Mononuclear cell (primary cell): ENCODE measurements around the gene CCDC190. TPM values are rescaled to one million over a fixed set of nuclear protein-coding genes. Genes with fewer than 3 reads are reported as not detected.
"Not testable (repeated sequence)": the region's sequence is repeated elsewhere in the genome, so short reads cannot be mapped to it uniquely, and the experiment has no call there.

Experiments
- H3K27me3 ChIP-seq: 2 replicates; pipeline ENCODE4 v1.6.0; 2011; ENCODE audit warnings: low read length, control low read depth; ENCODE audit not compliant: insufficient read depth
- H3K4me1 ChIP-seq: 2 replicates; pipeline ENCODE4 v1.5.1; 2011; ENCODE audit warnings: mild to moderate bottlenecking, low read length, control low read depth; ENCODE audit not compliant: insufficient read depth
- H3K4me3 ChIP-seq: 2 replicates; pipeline ENCODE4 v1.5.1; 2011; ENCODE audit warnings: mild to moderate bottlenecking, low read length, moderate library complexity
- H3K9me3 ChIP-seq: 2 replicates; pipeline ENCODE4 v1.5.1; 2011; ENCODE audit warnings: low read depth, mild to moderate bottlenecking, control low read depth, low read length
- total RNA-seq: library from RNA; depleted of rRNA; stranded (reverse); fragments of >200 nt; gene quantifications from one replicate; pipeline ENCODE4 v1.2.3, GENCODE V29; 2012

The CCDC190 gene
- total RNA-seq, 1 donor: not detected

DNA sequence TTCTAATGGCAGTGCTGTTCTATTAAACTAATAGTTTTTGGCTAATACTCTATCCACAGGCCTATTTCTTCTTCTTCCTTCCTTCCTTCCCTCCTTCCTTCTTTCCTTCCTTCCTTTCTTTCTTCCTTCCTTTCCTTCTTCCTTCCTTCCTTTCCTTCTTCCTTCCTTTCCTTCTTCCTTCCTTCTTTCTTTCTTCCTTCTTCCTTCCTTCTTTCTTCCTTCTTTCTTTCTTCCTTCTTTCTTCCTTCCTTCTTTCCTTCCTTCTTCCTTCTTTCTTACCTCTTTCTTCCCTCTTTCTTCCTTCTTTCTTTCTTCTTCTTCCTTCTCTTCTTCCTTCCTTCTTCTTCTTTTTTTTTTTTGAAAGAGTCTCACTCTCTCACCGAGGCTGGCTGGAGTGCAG is 31.7 kb downstream of the CCDC190 start:
- Histone ChIP-seq H3K4me1 (no peaks in the 10 kb centered on the region), H3K9me3 (no peaks in the 10 kb centered on the region), H3K27me3 (peaks cover 10% of the 10 kb centered on the region), H3K4me3 (no peak overlapping the region)

DNA sequence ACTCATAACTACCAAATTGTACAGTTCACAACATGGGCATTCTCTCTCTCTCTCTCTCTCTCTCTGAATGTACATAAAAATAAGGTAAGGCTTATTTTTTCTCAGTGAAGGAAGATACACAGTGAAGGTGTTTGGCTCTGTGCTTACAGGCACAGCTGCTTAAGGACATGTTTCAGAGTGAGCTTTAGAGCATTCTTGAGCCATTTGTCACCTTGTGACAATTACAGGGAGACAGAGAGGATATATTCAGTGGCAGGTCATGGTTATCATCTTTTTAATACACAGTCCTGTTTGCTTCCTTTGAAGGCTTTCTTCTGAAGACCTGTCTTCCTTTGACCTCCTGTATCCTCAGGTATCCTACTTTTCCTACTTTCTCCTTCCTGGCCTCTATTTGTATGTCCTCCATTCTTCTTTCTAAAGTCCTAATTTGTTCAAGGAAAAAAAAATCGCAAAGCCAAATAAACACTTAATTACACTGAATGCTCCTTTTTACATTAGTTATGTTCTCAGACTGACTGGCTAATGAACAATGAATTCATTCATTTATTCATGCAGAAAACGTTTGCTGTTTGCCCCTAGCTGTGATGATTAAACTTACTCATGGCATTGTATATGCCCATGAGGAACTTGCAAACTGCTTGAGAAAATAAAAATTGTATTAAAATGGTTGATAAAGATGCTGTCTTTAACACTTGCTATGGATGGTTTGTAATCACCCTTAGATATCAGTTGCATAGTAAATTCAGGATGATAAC is 37.0 kb downstream of the CCDC190 start:
- Histone ChIP-seq H3K27me3 (peaks cover 39% of the 10 kb centered on the region), H3K9me3 (no peaks in the 10 kb centered on the region), H3K4me1 (peaks cover 9% of the 10 kb centered on the region), H3K4me3 (no peak overlapping the region)

DNA sequence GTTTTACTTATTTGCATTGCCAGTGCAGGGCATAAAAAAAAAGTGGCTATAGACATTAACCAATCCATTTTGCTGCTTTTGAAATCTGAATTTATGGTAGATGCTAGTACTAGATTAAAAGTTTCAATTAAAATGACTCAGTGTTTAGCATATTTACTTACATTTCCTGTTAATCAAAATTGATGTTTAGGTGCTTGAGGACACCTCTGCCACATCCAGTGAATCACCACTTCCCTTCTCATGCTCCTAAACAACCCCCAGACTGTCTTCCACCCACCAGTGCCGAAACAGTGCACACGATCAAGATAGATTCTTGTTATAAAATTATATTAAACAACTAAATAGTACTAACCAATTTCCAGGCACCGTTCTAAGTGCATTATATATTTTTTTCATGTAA is 37.7 kb downstream of the CCDC190 start:
- H3K9me3 ChIP-seq: no peaks in the 10 kb centered on the region
- peaks cover 9% of the 10 kb centered on the region for H3K4me1 ChIP-seq
- H3K4me3 ChIP-seq: no peak overlapping the region
- peaks cover 35% of the 10 kb centered on the region for H3K27me3 ChIP-seq

DNA sequence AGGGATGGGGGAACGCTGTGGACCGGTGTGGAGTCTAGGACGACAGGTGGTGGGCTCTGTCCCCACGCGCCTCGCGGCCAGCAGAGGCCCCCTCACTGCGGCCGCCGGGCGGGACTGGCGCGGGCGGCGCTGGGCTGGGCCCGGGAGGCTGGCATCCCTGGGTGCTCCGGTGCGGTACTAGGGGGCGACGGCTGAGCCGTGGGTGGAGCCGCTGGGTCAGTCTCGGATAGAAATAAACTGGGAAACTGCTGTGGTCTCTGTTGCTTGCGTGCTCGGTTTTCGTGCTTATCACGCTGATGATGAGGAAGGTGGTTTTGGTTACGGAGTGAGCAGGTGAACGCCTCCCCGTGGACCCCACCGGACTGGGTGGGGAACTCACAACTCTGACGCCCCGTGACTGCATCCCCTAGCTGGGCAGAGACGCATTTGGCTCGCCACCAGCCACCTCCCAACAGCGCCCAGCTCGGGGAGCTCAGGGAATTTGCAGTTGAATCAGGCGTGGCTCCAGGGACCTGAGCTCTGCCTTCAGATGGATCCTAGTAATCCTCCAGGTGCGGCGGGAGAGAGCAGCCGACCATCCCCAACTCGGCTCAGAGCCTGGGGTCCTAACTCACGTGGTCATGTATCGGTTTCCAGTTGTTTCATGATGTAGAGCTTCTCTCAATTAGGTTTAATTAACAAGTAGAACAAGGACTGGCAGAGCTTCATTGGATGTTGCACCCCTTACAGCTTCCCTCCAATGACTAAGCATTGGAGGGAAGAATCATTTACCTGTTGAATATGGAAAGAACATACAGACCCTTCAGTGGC is 38.4 kb downstream of the CCDC190 start:
- peaks cover 35% of the 10 kb centered on the region for H3K27me3 ChIP-seq
- H3K4me1 ChIP-seq: peaks cover 9% of the 10 kb centered on the region
- no peaks in the 10 kb centered on the region for H3K9me3 ChIP-seq
- no peak overlapping the region for H3K4me3 ChIP-seq

DNA sequence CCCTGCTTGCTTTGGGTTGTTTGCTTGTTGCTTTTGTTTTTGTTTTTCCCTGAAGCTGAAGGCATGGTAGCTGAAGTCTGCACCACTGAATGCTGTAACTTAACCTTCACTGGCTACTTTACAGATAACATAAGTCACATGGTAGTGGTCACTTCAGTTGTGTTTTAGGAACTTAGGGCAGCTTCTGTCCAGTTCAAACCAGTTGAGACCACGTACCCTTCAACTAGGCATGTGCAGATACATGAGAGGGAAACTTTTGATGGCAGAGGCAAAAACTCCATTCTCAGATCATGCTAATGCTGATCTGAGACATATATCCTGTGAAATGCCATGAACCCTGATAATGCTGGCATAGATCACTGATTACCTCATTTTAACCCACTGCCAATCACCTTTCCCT is 42.3 kb downstream of the CCDC190 start:
- H3K27me3 ChIP-seq: peaks cover 28% of the 10 kb centered on the region
- not testable (repeated sequence) for H3K9me3 ChIP-seq, H3K4me3 ChIP-seq, H3K4me1 ChIP-seq

DNA sequence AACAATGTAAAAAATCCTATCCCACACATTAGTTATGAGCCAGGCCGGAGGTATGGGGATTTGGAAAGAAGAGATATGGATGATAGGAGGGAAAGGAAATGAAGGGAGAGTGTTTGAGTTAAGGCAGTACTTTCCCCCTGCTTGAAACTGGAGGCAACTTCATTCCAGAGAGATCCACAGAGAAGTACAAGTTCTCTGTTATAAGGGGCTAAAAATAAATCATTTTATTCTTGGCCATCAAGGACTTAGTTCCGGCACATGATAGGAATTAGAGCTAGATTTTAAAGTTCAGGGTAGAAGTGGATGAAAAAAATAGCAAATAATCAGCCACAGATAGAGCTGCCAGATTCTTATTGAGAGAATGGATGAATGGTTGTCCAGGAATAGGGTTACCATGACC is 42.8 kb downstream of the CCDC190 start:
- H3K9me3 ChIP-seq, H3K4me3 ChIP-seq: not testable (repeated sequence)
- peaks cover 23% of the 10 kb centered on the region for H3K27me3 ChIP-seq

DNA sequence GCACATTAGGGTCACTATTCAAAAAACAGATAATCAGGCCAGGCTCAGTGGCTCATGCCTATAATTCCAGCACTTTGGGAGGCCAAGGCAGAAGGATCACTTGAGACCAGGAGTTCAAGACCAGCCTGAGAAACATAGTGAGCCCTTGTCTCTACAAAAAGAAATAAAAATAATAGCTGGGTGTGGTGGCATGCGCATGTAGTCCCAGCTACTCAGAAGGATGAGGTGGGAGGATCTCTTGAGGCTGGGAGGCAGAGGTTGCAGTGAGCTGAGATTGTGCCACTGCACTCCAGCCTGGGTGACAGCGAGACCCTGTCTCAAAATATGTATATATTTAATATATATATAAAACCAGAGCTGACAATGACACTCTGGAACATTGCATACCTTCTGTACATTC is 48.6 kb downstream of the CCDC190 start:
- not testable (repeated sequence) for H3K9me3 ChIP-seq, H3K4me1 ChIP-seq, H3K27me3 ChIP-seq, H3K4me3 ChIP-seq

More for the DNA sequence above, 42.8 kb downstream of the CCDC190 start:
- not testable (repeated sequence) for H3K4me1 ChIP-seq

DNA sequence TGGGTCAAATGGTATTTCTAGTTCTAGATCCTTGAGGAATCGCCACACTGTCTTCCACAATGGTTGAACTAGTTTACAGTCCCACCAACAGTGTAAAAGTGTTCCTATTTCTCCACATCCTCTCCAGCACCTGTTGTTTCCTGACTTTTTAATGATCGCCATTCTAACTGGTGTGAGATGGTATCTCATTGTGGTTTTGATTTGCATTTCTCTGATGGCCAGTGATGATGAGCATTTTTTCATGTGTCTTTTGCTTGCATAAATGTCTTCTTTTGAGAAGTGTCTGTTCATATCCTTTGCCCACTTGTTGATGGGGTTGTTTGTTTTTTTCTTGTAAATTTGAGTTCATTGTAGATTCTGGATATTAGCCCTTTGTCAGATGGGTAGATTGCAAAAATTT is 53.5 kb downstream of the CCDC190 start:
- not testable (repeated sequence) for H3K27me3 ChIP-seq, H3K4me1 ChIP-seq, H3K9me3 ChIP-seq, H3K4me3 ChIP-seq

Other genes starting within 250 kb of the CCDC190 start
- 1.2 TPM for gene DDR2, start 228.7 kb downstream of the CCDC190 start, total RNA-seq
- 6.7 TPM for gene HSD17B7, start 70.5 kb downstream of the CCDC190 start, total RNA-seq
- not detected for gene RGS4, start 208.2 kb upstream of the CCDC190 start, total RNA-seq